Natural killer cell (primary cell): Measurements from ENCODE around the gene SH3BP2. TPM values are rescaled to one million over a fixed set of nuclear protein-coding genes. Genes with fewer than 3 reads are reported as not detected.

Experiments used
- ATAC-seq, 3 donors: fragments of 150-1000 bp in 2 of 3; fragments of 200-7000 bp in 1 of 3; cut with Tn5 transposase; 1 replicate in 1 of 3; 2 replicates in 2 of 3; pipeline ENCODE4 v1.10.0; 2021; ENCODE audit warnings: mild to moderate bottlenecking in 2 of 3, moderate library complexity in 2 of 3
- DNase-seq, 2 donors: peaks; one replicate each; pipeline versions ENCODE4 v3.0.0 to v3.0.0-alpha.2; 2013 to 2021; ENCODE audit warnings: mixed read lengths in 1 of 2
- H3K27ac ChIP-seq: one replicate; pipeline ENCODE4 v1.5.1; 2013; ENCODE audit warnings: mild to moderate bottlenecking, low read length
- H3K27me3 ChIP-seq: one replicate; pipeline ENCODE4 v1.6.1; 2013; ENCODE audit warnings: low read length; ENCODE audit not compliant: control insufficient read depth, insufficient read depth
- H3K36me3 ChIP-seq: one replicate; pipeline ENCODE4 v1.6.1; 2013; ENCODE audit warnings: low read length; ENCODE audit not compliant: control insufficient read depth, insufficient read depth
- H3K4me1 ChIP-seq: one replicate; pipeline ENCODE4 v1.6.1; 2013; ENCODE audit warnings: low read length; ENCODE audit not compliant: control insufficient read depth, insufficient read depth
- H3K4me3 ChIP-seq: one replicate; pipeline ENCODE4 v1.5.1; 2013; ENCODE audit warnings: low read length
- H3K9me3 ChIP-seq: one replicate; pipeline ENCODE4 v1.6.1; 2013; ENCODE audit warnings: low read length; ENCODE audit not compliant: control insufficient read depth, insufficient read depth
- H3K27ac Mint-ChIP-seq, 2 donors: one replicate each; pipeline ENCODE4 v1.8.0; 2022; ENCODE audit warnings: mild to moderate bottlenecking in 2 of 2, mixed read lengths in 2 of 2, moderate library complexity in 1 of 2
- H3K27me3 Mint-ChIP-seq, 2 donors: one replicate each; pipeline ENCODE4 v1.8.0; 2022; ENCODE audit warnings: low read depth in 2 of 2, mixed read lengths in 2 of 2
- H3K36me3 Mint-ChIP-seq: one replicate; pipeline ENCODE4 v1.8.0; 2022; ENCODE audit warnings: mixed read lengths
- H3K4me1 Mint-ChIP-seq, 2 donors: one replicate each; pipeline ENCODE4 v1.8.0; 2022; ENCODE audit warnings: mixed read lengths in 2 of 2
- H3K4me3 Mint-ChIP-seq: one replicate; pipeline ENCODE4 v1.8.0; 2022; ENCODE audit warnings: mild to moderate bottlenecking, moderate library complexity, mixed read lengths
- H3K9me3 Mint-ChIP-seq, 2 donors: one replicate each; pipeline ENCODE4 v1.8.0; 2022; ENCODE audit warnings: mixed read lengths in 2 of 2
- WGBS: methylation state at CpG from one replicate; pipeline ENCODE4 v1.1.7; 2013; ENCODE audit warnings: missing lambda C conversion rate; ENCODE audit not compliant: insufficient coverage; 5-methylcytosine and 5-hydroxymethylcytosine counted together
- intact Hi-C: fragments of 100-400 bp; cut with micrococcal nuclease; formaldehyde crosslinking; loops from one replicate; pipeline ENCODE4 v1.14.2; 2022
- total RNA-seq, 4 donors: library from RNA; stranded (reverse); fragments of 120-200 nt in 1 of 4; gene quantifications; one replicate each; pipeline versions ENCODE4 v1.2.3 to v1.2.4, GENCODE V29; 2013 to 2022
- TF ChIP-seq, protein P1 (sequence below): fragments of 200-600 bp; IDR thresholded peaks from one replicate; pipeline ENCODE4 v1.8.0; 2022; ENCODE audit warnings: antibody characterized with exemption

SH3BP2 gene
- total RNA-seq, 3 donors from 2014 or later (not counting 1 experiment from before 2014, with no cell fraction given), result 213 to 283 (median 221) TPM

DNA sequence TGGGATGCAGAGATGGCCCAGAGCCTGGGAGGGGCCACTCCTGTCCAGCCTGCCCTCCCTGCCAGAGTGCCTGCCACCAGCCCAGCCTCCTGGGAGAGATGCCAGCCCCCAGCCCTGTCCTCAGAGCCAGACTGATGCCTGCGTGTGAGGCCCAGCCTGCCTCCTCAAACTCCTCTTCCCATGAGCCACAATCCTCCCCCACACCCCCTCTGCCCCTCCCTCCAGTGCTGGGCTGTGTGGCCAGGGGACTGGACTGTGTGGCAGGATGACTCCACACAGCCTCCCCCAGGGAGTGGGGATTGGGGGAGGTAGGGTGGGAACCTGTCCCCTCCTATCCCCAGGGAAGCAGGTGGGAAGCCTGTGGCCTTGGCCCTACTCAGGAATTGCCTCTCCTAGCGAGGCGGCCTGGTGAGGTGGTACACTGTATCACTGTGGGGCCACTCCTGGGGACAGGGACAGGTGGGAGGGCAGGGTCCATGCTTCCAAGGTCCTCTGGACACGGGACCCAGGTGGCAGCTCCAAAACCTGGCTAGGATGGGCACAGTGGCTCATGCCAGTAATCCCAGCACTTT is 4.3 kb upstream of the SH3BP2 start:
- H3K27me3 Mint-ChIP-seq, result no peaks in the 10 kb centered on the region
- H3K4me1 ChIP-seq, result peaks cover 70% of the 10 kb centered on the region
- DNase-seq, result no peak
- intact Hi-C loops, result no loop called here
- H3K27ac ChIP-seq, result peak overlapping the region; percentile 93
- no peak overlapping the region for H3K4me3 Mint-ChIP-seq
- no peak overlapping the region for H3K4me3 ChIP-seq
- WGBS, result 91% methylated on average over 4 of the region's 4 CpGs
- peaks cover 11 to 63% of the 10 kb centered on the region in 2 donors for H3K4me1 Mint-ChIP-seq
- no peaks in the 10 kb centered on the region for H3K27me3 ChIP-seq
- peak overlapping the region in 1 of 2 donors; percentile 88 for H3K27ac Mint-ChIP-seq
- no peaks in the 10 kb centered on the region for H3K9me3 Mint-ChIP-seq
- no peaks in the 10 kb centered on the region for H3K36me3 ChIP-seq
- H3K9me3 ChIP-seq, result no peaks in the 10 kb centered on the region
- H3K36me3 Mint-ChIP-seq, result peaks cover 5% of the 10 kb centered on the region
- TF ChIP-seq, protein P1, sequence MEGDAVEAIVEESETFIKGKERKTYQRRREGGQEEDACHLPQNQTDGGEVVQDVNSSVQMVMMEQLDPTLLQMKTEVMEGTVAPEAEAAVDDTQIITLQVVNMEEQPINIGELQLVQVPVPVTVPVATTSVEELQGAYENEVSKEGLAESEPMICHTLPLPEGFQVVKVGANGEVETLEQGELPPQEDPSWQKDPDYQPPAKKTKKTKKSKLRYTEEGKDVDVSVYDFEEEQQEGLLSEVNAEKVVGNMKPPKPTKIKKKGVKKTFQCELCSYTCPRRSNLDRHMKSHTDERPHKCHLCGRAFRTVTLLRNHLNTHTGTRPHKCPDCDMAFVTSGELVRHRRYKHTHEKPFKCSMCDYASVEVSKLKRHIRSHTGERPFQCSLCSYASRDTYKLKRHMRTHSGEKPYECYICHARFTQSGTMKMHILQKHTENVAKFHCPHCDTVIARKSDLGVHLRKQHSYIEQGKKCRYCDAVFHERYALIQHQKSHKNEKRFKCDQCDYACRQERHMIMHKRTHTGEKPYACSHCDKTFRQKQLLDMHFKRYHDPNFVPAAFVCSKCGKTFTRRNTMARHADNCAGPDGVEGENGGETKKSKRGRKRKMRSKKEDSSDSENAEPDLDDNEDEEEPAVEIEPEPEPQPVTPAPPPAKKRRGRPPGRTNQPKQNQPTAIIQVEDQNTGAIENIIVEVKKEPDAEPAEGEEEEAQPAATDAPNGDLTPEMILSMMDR, result no peak
- no peak for ATAC-seq

DNA sequence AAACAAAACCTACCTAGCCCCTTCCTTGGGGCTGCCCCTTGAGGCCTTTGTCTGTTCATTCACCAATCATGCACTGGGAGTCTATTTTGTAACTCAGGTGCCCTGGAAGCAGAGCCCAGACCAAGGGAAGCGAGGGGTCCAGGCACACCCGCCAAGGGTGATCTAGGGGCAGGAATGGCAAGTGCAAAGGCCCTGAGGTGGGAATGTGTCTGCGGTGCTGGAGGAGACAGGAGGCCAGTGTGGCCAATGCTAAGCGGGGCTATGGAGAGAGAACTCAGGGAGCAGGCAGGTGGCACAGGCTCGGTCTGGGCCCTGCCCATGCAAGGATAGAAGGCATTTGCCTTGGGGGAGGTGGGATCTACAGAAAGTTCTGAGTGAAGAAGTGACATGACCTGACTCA is 3.5 kb upstream of the SH3BP2 start:
- H3K36me3 ChIP-seq, result no peaks in the 10 kb centered on the region
- H3K4me3 ChIP-seq, result no peak overlapping the region
- no peak overlapping the region for H3K27ac ChIP-seq
- H3K9me3 ChIP-seq, result no peaks in the 10 kb centered on the region
- no peak overlapping the region for H3K4me3 Mint-ChIP-seq
- DNase-seq, result no peak
- H3K4me1 Mint-ChIP-seq, result peaks cover 15 to 70% of the 10 kb centered on the region in 2 donors
- 98% methylated on average over 5 of the region's 5 CpGs for WGBS
- TF ChIP-seq, protein P1, result no peak
- H3K4me1 ChIP-seq, result peaks cover 77% of the 10 kb centered on the region
- peak overlapping the region in 1 of 2 donors; percentile 88 for H3K27ac Mint-ChIP-seq
- H3K27me3 ChIP-seq, result no peaks in the 10 kb centered on the region
- ATAC-seq, result no peak
- H3K36me3 Mint-ChIP-seq, result no peaks in the 10 kb centered on the region
- no peaks in the 10 kb centered on the region for H3K9me3 Mint-ChIP-seq
- intact Hi-C loops, result no loop called here
- H3K27me3 Mint-ChIP-seq, result no peaks in the 10 kb centered on the region

DNA sequence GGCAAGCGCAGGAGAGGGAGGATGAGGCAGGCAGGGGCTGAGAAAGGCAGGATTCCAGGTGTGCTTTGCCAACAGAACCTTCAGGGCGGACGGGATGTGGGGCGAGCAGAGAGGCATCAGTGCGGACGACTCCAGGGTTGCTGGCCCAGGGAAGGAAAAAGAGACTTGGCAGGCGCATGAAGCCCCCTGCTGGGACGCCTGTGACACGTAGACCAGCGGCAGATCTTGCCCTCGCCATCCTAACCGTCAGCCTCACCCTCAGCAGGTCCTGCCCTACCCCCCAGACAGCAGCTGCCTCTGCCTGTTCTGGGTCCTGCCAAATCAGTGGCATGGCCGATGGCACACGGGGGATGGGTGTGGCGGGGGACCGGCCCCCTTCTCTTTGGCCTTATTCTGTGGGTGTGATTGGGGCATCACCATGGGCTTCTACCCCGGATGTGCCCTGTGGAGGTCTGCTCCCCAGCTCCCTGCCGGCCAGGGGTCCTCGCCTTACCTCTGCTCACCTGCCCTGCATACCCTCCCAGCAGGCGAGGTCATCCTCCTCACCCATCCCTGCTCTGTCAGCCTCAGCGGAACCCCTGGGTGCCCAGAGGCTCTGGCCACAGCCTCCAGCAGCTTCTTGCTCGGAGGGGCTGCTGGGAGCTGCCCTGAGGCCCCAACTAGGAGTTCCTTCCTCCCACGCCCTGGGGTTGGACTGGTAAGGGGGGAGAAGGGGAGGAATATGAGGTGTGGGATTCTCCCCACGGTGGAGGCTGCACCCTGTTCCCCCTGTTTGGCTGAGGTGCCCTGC is 2.9 kb upstream of the SH3BP2 start:
- H3K27ac ChIP-seq, result no peak overlapping the region
- ATAC-seq (no peak), DNase-seq (no peak)
- peaks cover 84% of the 10 kb centered on the region for H3K4me1 ChIP-seq
- no peaks in the 10 kb centered on the region for H3K9me3 ChIP-seq
- H3K36me3 ChIP-seq, result no peaks in the 10 kb centered on the region
- Mint-ChIP-seq H3K4me3 (no peak overlapping the region), H3K9me3 (no peaks in the 10 kb centered on the region), H3K27me3 (no peaks in the 10 kb centered on the region), H3K4me1 (peaks cover 21 to 77% of the 10 kb centered on the region in 2 donors), H3K36me3 (no peaks in the 10 kb centered on the region), H3K27ac (peak overlapping the region in 1 of 2 donors; percentile 88)
- intact Hi-C loops, result no loop called here
- no peaks in the 10 kb centered on the region for H3K27me3 ChIP-seq
- TF ChIP-seq, protein P1, result no peak
- no peak overlapping the region for H3K4me3 ChIP-seq
- 91% methylated on average over 23 of the region's 24 CpGs for WGBS
